HG03432 (cell line): ENCODE data around the gene DACH1.

Experiments used
- ATAC-seq: cut with Tn5 transposase; IDR thresholded peaks from one replicate; pipeline ENCODE4 v1.9.1; 2021; ENCODE audit warnings: mild to moderate bottlenecking, moderate library complexity; ENCODE audit not compliant: unreplicated experiment

Gene DACH1

DNA sequence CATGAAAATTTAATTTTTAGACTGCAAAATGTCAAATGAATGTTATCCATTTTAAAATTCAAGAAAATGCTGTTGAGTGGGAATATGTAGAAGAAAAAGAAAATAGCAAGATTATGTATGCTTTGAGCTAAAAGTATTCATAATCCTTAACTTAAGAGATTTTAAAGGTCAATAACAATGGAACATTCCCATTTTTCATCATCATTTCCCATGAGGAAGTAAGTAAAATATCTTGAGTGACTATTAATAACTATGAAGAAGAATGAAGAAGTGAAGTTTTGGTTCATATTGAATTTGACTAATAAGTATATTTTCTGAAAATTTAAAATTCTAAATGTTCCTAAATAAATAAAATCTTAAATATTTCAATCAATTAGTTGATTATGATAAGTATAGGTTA, 273.4 kb downstream of the DACH1 start:
- no peak for ATAC-seq

DNA sequence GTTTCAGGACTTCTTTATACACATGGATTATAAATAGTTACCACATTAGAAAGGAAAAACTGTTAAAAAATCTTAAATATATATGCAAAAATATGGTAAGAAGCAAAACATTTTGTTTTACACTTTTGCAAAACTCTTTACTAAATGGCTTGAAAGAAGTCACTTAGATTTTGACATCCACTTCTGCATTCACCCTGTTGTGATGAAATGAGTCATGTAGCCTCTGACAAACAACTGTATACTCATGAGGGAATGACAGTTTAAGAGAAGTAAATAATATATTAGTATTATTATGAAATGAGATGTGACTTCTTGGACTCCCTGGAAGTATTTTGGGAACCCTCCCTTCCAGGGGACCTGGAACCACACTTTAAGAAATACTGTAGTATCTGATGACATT, 275.6 kb downstream of the DACH1 start:
- ATAC-seq, result no peak

DNA sequence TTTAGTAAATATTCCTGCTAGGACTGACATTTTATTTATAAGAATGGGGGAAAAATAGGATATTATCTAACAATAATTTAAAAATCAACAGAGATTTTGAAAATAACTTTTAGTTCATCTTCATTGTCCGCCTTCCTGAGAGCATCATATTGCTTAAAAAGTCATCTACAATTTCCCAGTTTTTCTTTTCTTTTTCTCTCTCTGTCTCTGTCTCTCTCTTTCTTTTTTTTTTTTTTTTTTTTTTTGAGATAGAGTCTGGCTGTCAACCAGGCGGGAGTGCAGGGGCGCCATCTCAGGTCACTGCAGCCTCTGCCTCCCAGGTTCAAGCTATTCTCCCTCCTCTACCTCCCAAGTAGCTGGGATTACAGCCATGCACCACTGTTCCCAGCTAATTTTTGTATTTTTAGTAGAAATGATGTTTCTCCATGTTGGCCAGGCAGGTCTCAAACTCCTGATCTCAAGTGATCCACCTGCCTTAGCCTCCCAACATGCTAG, 276.3 kb downstream of the DACH1 start:
- ATAC-seq, result no peak

DNA sequence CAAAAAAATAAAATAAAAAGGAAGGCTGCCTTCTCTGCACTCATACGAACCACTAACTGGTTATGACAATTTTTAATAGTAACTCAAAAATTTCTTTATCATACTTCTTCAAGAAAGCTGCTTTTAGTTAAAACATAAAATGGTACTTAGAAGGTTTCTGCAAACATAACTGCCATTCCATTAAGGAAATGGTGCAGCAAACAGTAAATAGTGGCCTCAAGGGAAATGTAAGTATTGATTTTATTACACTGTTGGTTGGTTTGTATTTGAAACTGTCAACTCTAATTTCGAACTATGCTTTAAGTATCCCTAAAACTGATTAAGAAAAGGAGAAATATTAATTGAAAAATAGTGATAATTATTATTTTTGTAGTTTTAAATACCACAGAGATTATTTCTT, 278.0 kb downstream of the DACH1 start:
- no peak for ATAC-seq

GRCh38 chr13:71587817-71588216, 279.2 kb downstream of the DACH1 start:
- ATAC-seq, result no peak

DNA sequence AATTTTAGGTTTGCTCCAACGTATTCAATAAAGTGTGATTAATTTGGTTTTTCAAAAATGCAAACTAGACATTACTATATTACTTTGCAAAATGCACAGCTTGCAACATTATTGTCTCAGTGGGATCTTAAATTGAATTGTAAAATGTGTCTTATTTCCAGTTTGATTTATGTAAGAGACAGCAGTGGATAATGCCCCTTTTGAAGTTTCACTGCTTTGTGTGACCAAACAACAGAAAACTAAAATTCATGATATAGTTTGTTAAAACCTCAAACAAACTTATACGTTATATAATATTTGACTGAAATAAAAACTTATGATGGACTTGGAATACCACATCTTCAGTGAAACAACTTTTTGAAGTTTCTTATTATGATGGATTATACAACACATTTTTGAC, 279.8 kb downstream of the DACH1 start:
- ATAC-seq, result no peak

- ATAC-seq, result no peak
Measured at GRCh38 chr13:71583581-71583980, 283.4 kb downstream of the DACH1 start.

- ATAC-seq, result no peak
Measured at GRCh38 chr13:71580614-71581013, 286.4 kb downstream of the DACH1 start.

- no peak for ATAC-seq
Measured at GRCh38 chr13:71578048-71578447, 289.0 kb downstream of the DACH1 start.

GRCh38 chr13:71577127-71577526, 289.9 kb downstream of the DACH1 start:
- no peak for ATAC-seq

- no peak for ATAC-seq
Measured at GRCh38 chr13:71576571-71576970, 290.4 kb downstream of the DACH1 start.

- ATAC-seq, result no peak
Measured at GRCh38 chr13:71546881-71547280, 320.1 kb downstream of the DACH1 start.

DNA sequence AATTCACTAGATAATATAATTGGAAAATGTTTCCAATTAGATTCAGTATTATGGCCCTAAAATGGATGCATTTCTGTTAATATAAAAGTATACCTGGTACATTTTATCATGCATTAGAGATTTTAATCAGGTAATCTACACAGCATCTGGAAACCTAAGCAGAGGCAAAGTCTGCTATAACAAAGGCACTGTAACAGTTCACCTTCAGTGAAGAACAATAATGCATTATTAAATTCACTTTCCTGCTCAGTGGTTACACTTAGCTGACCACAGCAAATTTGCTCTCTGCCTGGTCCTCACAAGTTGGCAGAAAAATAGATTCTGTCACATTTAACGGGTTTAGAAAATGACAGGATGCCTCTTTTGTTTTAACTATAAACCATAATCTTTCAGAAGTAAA, 326.9 kb downstream of the DACH1 start:
- ATAC-seq, result no peak

GRCh38 chr13:71536201-71536600, 330.8 kb downstream of the DACH1 start:
- no peak for ATAC-seq

DNA sequence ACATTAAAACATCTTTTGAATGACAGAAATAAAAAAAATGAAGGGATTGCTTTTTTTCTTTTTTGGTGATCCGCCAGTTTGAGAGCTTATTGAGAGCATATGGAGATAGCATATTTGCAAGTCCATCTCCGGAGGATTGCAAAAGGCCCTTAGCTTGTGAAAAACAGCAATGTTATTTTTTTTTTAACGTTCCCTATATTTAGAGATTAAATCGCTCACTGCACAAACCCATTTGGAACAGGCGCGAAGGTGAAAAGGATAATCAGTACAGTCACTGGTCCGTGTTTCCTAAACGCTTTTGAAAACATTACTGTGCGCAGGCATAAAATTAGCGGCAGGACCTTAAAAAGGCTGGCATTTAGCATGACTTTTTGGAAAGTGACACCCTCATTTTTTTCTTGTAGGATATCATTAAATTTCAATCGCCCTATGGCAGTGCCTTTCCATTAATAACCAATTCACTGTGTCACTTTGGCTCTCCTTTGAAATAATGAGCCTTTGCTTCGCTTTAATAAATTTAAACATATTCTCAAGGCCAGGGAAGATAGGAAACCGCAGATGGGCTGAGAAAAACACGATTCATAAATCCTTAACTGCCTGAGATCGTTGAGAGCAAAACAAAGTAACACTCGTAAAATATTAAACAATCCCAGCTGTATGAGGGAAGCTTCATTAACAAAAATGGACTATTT, 342.2 kb downstream of the DACH1 start:
- ATAC-seq, result no peak

DNA sequence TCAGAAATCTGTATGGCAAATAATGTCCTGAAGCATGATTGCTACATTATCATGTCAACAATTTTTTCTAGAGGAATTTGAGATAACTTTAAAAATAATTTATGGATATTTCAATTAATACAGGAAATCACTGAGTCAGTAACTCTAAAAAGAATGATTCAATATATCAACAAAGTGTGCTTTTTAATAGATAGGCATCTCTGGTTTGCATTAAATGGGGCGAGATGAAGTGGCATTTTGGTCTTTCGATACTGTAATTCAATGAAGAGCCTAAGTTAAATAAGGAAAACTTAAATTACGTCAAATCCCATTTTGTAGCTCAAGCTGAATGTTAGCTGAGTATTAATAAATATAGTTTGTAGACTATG, 342.8 kb downstream of the DACH1 start:
- ATAC-seq, result no peak

GRCh38 chr13:71522941-71523526, 344.0 kb downstream of the DACH1 start:
- no peak for ATAC-seq

GRCh38 chr13:71517004-71517403, 350.0 kb downstream of the DACH1 start:
- no peak for ATAC-seq

DNA sequence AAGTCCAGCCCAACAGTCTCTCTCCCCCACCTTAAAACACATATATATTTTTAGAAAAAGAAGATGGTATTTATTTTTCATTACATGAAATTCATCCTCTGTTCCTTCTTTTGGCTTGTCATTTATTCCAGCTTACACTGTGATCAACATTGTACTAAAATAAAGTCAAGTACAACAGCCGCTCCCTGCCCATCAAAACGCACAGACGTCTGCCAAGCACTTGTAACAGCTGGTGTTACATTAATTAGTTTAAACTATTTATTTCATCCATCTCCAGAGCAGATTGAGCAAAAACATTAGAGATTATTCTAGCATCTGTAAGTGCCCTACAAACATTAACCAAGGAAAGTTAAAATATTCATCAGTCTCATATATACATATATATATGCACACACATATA, 350.5 kb downstream of the DACH1 start:
- ATAC-seq, result no peak

- no peak for ATAC-seq
Measured at GRCh38 chr13:71515744-71516038, 351.3 kb downstream of the DACH1 start.

DNA sequence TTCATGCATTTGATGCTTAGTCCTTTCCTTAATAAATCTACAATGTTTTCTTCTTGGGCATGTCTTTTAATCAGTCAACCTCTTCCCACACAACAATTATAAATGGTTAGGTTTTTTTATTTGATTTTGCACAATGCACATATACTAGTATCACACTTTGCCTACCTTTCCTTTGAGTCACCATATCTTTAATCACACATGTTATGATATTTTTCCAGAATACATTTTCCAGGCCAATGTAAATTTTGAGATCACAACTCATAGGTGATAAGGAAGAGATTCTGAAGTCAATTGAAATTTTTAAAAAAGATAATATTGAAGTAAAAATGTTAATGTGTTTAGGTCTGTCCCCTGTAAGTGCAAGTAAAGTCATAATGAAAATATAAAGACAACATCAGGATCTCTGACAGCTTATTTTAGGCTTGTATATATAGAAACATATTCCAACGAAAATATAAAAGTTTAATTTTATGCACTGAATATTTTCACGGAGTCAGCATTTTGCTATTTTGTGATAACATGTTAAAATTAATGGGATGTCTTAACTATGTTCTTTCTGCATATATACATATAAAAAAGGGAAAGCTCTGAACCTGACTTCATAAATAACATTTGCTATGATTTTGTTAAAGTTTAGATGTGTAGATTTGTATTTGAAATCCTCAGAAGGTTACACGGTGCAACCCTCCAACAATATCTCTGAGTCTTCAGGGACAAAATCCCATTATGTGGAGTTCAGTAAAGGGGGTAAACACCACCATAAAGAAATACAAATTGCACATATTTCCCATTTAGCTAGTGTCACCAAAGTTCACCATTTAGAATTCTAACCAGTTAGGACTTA, 351.9 kb downstream of the DACH1 start:
- no peak for ATAC-seq

- no peak for ATAC-seq
Measured at GRCh38 chr13:71513411-71514033, 353.5 kb downstream of the DACH1 start.
